MCF 10A (cell line): ENCODE measurements around the gene NFIA. TPM values are rescaled to one million over a fixed set of nuclear protein-coding genes. Genes with fewer than 3 reads are reported as not detected.

ENCODE experiments used
- BruUV-seq: library from RNA; stranded (reverse); fragments of 400-500 nt; replicated peaks from 2 replicates; lab custom pipeline; 2021; lab: Mats Ljungman, UMichigan
- CTCF ChIA-PET: fragments of 300-600 bp; sonication (Branson Sonifier 250); formaldehyde crosslinking; extraction: SDS; loops from one replicate; lab custom pipeline; 2021; ENCODE audit warnings: antibody characterized with exemption, inconsistent platforms; lab: Yijun Ruan, JAX
- POLR2A ChIA-PET: fragments of 300-600, 350-650 bp; sonication (Branson Sonifier 250); formaldehyde crosslinking; extraction: SDS; loops from one replicate; lab custom pipeline; 2020; ENCODE audit warnings: antibody characterized with exemption, inconsistent platforms; lab: Yijun Ruan, JAX
- DNase-seq: peaks from one replicate; pipeline ENCODE4 v3.0.0-alpha.2; 2018; ENCODE audit not compliant: unreplicated experiment
- H3K27ac Mint-ChIP-seq: one replicate; pipeline ENCODE4 v1.8.0; 2022; ENCODE audit warnings: mild to moderate bottlenecking, low read depth, mixed read lengths; ENCODE audit not compliant: unreplicated experiment
- H3K27me3 Mint-ChIP-seq: one replicate; pipeline ENCODE4 v1.8.0; 2022; ENCODE audit warnings: mixed read lengths; ENCODE audit not compliant: insufficient read depth, unreplicated experiment
- H3K36me3 Mint-ChIP-seq: one replicate; pipeline ENCODE4 v1.8.0; 2022; ENCODE audit warnings: mild to moderate bottlenecking, moderate library complexity, mixed read lengths; ENCODE audit not compliant: insufficient read depth, unreplicated experiment
- H3K4me1 Mint-ChIP-seq: one replicate; pipeline ENCODE4 v1.8.0; 2022; ENCODE audit warnings: mixed read lengths; ENCODE audit not compliant: insufficient read depth, unreplicated experiment
- H3K4me3 Mint-ChIP-seq: one replicate; pipeline ENCODE4 v1.8.0; 2022; ENCODE audit warnings: mild to moderate bottlenecking, moderate library complexity, mixed read lengths; ENCODE audit not compliant: unreplicated experiment
- H3K9me3 Mint-ChIP-seq: one replicate; pipeline ENCODE4 v1.8.0; 2022; ENCODE audit warnings: mixed read lengths; ENCODE audit not compliant: unreplicated experiment
- CTCF ChIP-seq: fragments of 200-600 bp; IDR thresholded peaks from one replicate; pipeline ENCODE4 v1.8.0; 2022; ENCODE audit warnings: antibody characterized with exemption, mild to moderate bottlenecking; ENCODE audit not compliant: unreplicated experiment
- intact Hi-C: fragments of 100-400 bp; cut with micrococcal nuclease; formaldehyde crosslinking; loops from 2 replicates; pipeline ENCODE4 v1.14.1; 2022
- total RNA-seq: library from RNA; stranded (reverse); gene quantifications from 2 replicates; pipeline ENCODE4 v1.2.3, GENCODE V29; 2022

The NFIA gene
- total RNA-seq, 1 experiment from 2014 or later = 54.8 TPM

DNA sequence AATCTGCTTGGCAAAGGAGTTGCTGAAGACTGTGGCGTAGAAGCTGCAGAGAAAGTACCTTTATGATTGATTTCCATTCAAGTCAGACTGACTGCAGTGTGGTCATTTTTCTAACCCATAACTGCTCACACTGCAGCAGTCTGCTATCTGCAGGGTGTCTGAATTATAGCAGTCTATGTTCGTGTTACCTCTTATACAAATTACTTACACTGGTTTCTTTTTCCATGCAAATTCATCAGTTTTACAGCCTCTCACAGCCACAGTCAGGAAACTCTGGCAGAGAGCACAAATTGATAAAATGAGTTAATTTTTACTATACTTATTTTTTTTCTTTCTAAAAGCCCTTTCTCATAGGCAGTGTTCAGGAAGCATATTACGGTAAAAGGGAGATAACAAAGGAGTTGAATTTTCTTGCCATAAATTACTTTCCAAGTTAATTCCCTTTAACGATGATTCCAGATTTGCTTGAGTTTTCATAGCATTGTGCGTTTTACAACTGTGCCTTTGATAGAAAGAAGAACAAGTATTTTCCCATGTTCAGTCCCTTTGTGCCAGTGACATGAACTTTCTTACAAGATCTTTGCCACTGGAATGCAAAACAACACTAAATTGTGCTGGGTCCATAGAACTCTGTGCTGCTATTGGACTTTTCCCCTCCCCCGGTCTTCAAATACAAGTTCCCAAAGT lies 261.5 kb downstream of the NFIA start:
- BruUV-seq = no TSS peak
- peaks cover 10% of the 10 kb centered on the region for H3K4me1 Mint-ChIP-seq
- H3K36me3 Mint-ChIP-seq = peaks cover 25% of the 10 kb centered on the region
- DNase-seq = no peak
- no peak for TF ChIP-seq CTCF
- H3K9me3 Mint-ChIP-seq = no peaks in the 10 kb centered on the region
- H3K27me3 Mint-ChIP-seq = no peaks in the 10 kb centered on the region
- POLR2A ChIA-PET = interaction anchor here (0.6 kb wide), 1 partner anchor 919 kb away, joined by 3 read pairs; no protein-coding TSS in a partner anchor
- CTCF ChIA-PET = interaction anchor here (0.8 to 1.0 kb wide), 2 partner anchors 25 to 43 kb away, joined by 3 read pairs; no protein-coding TSS in a partner anchor
- H3K27ac Mint-ChIP-seq = no peak overlapping the region
- intact Hi-C loops = no loop called here
- H3K4me3 Mint-ChIP-seq = no peak overlapping the region

- BruUV-seq = no TSS peak
- CTCF ChIA-PET = interaction anchor here (0.8 to 1.0 kb wide), 2 partner anchors 24 to 43 kb away, joined by 3 read pairs; no protein-coding TSS in a partner anchor
- POLR2A ChIA-PET = interaction anchor here (0.6 kb wide), 1 partner anchor 920 kb away, joined by 3 read pairs; no protein-coding TSS in a partner anchor
- Mint-ChIP-seq H3K27ac (no peak overlapping the region), H3K4me1 (peaks cover 9% of the 10 kb centered on the region), H3K4me3 (no peak overlapping the region), H3K36me3 (peaks cover 26% of the 10 kb centered on the region), H3K27me3 (no peaks in the 10 kb centered on the region), H3K9me3 (no peaks in the 10 kb centered on the region)
- intact Hi-C loops = no loop called here
- DNase-seq = no peak
- TF ChIP-seq CTCF = no peak
Observed at GRCh38 chr1:61344696-61345095, 262.3 kb downstream of the NFIA start.

DNA sequence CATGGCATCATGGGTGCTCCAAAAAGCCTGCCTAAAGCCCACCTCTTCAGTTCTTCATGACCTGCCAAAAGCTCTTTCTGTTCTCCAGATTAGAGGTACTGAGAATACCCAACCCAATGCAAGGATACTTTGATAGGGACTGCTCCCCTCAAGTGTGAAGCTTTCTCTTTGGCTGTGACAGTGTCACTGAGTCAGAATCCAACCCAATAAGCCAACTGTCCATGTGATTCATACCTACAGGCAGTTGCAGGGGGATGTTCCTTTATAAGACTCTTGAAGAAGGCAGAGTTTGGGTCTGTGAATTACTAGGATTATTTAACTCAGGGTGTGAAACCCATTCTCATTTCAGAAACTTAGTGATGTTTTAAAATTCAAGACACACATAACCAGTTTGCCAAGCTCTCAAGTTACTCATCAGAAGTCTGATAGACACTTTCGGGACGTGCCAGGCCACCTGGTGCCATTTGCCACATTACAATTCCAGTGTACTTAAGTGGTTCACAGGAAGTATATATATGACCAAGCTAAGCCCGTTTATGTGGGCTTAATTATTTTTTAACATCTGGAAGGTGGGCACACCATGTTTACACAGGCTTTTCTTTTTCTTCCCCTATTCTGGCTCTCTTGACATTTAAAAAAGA lies 265.8 kb downstream of the NFIA start:
- Mint-ChIP-seq H3K27ac (no peak overlapping the region), H3K4me1 (no peaks in the 10 kb centered on the region), H3K9me3 (no peaks in the 10 kb centered on the region), H3K4me3 (no peak overlapping the region), H3K36me3 (peaks cover 31% of the 10 kb centered on the region), H3K27me3 (no peaks in the 10 kb centered on the region)
- CTCF ChIA-PET = interaction anchor here (0.6 to 1.1 kb wide), 2 partner anchors 301 to 378 kb away, joined by 3 read pairs; no protein-coding TSS in a partner anchor
- POLR2A ChIA-PET = interaction anchor here (0.7 to 1.5 kb wide), 3 partner anchors 8 to 61 kb away, joined by 3 to 5 read pairs (median 3); no protein-coding TSS in a partner anchor
- BruUV-seq = no TSS peak
- no peak for TF ChIP-seq CTCF
- intact Hi-C loops = no loop called here
- no peak for DNase-seq

GRCh38 chr1:61352845-61353435 lies 270.6 kb downstream of the NFIA start:
- H3K27me3 Mint-ChIP-seq = no peaks in the 10 kb centered on the region
- POLR2A ChIA-PET = interaction anchor here (0.5 to 0.7 kb wide), 3 partner anchors 16 to 346 kb away, joined by 3 read pairs; no protein-coding TSS in a partner anchor
- no peak overlapping the region for H3K4me3 Mint-ChIP-seq
- DNase-seq = no peak
- BruUV-seq = no TSS peak
- H3K4me1 Mint-ChIP-seq = no peaks in the 10 kb centered on the region
- H3K9me3 Mint-ChIP-seq = no peaks in the 10 kb centered on the region
- CTCF ChIA-PET = interaction anchor here (0.6 to 2.0 kb wide), 6 partner anchors 14 to 374 kb away, joined by 3 to 9 read pairs (median 4); no protein-coding TSS in a partner anchor
- no peak overlapping the region for H3K27ac Mint-ChIP-seq
- intact Hi-C loops = no loop called here
- H3K36me3 Mint-ChIP-seq = peaks cover 32% of the 10 kb centered on the region
- no peak for TF ChIP-seq CTCF
